Gastrocnemius medialis (tissue), 4 donors: ENCODE measurements around the gene FLT4.

Source experiments
- CTCF ChIP-seq, 5 experiments: fragments of 450-650 bp in 3 of 5; fragments of 200-600 bp in 2 of 5; sonication (generic) in 2 of 5; IDR thresholded peaks in 4 of 5; conservative IDR thresholded peaks in 1 of 5; 1 replicate in 4 of 5; 2 replicates in 1 of 5; pipeline ENCODE4 v1.5.1; 2016 to 2019; ENCODE audit warnings: antibody characterized with exemption in 5 of 5, mild to moderate bottlenecking in 3 of 5, moderate library complexity in 3 of 5
- POLR2A ChIP-seq, 2 donors: fragments of 450-650 bp; IDR thresholded peaks; one replicate each; pipeline ENCODE4 v1.6.1; 2017; ENCODE audit warnings: antibody characterized with exemption in 2 of 2, mild to moderate bottlenecking in 2 of 2, moderate library complexity in 2 of 2

- TF ChIP-seq CTCF (IDR thresholded peaks at IDR 0.05 in 4 of 5, conservative IDR thresholded peaks at IDR 0.05 in 1 of 5) (no peak), POLR2A (IDR thresholded peaks at IDR 0.05) (no peak)
These were observed 36.1 kb downstream of the FLT4 start for GRCh38 chr5:180613188-180613813.
